K562 (cell line): ENCODE results near the gene PHTF2. TPM values are rescaled to one million over a fixed set of nuclear protein-coding genes. Genes with fewer than 3 reads are reported as not detected.

Experiments used
- ATAC-seq: fragments of 200-7000 bp; cut with Tn5 transposase; 3 replicates; pipeline ENCODE4 v1.9.1; 2020; ENCODE audit warnings: moderate library complexity
- BruUV-seq: library from RNA; stranded (reverse); fragments of 400-500 nt; replicated peaks from 2 replicates; lab custom pipeline; 2021; lab: Mats Ljungman, UMichigan
- CTCF ChIA-PET: fragments of 300-600 bp; formaldehyde crosslinking; extraction: SDS; loops from one replicate; lab custom pipeline; 2021; ENCODE audit warnings: low intra/inter-chr PET ratio; lab: Yijun Ruan, JAX
- POLR2A ChIA-PET: fragments of 300-600, 350-650 bp; sonication (Branson Sonifier 250); formaldehyde crosslinking; extraction: SDS; loops from one replicate; lab custom pipeline; 2021; ENCODE audit warnings: antibody characterized with exemption, inconsistent platforms; lab: Yijun Ruan, JAX
- DNase-seq, 4 experiments: peaks; one replicate each; pipeline versions ENCODE4 v3.0.0 to v3.0.0-alpha.2; 2011 to 2018; ENCODE audit warnings: low spot score in 3 of 4, mixed read lengths in 3 of 4; ENCODE audit errors: extremely low read depth in 1 of 4
- FAIRE-seq: peaks from 2 replicates; lab custom pipeline; 2011; peaks lifted over from hg19 to GRCh38; lab: Jason Lieb, UNC
- H2AFZ ChIP-seq: 2 replicates; pipeline ENCODE4 v1.6.0; 2011; ENCODE audit warnings: low read depth, low read length, control low read depth, inconsistent platforms
- H3K27ac ChIP-seq: fragments of 200-600 bp; 3 replicates; pipeline ENCODE4 v1.8.0; 2011; ENCODE audit warnings: low read depth, mild to moderate bottlenecking, control low read depth, inconsistent platforms, low read length, moderate library complexity, mixed read lengths; ENCODE audit errors: extremely low read depth
- H3K27me3 ChIP-seq, 2 experiments: fragments of 300-600 bp in 1 of 2; 2 replicates in 1 of 2; 3 replicates in 1 of 2; pipeline versions ENCODE4 v1.6.0 to v1.8.0; 2011; ENCODE audit warnings: inconsistent platforms in 2 of 2, low read length in 2 of 2, mild to moderate bottlenecking in 1 of 2, mixed read lengths in 1 of 2, moderate library complexity in 1 of 2; ENCODE audit not compliant: control insufficient read depth in 2 of 2, insufficient read depth in 2 of 2
- H3K36me3 ChIP-seq: fragments of 300-600 bp; 3 replicates; pipeline ENCODE4 v1.8.0; 2011; ENCODE audit warnings: mild to moderate bottlenecking, low read length, inconsistent platforms; ENCODE audit not compliant: control insufficient read depth, insufficient read depth
- H3K4me1 ChIP-seq, 2 experiments: fragments of 200-600 bp in 1 of 2; replicated peaks in 1 of 2; 2 replicates in 1 of 2; 3 replicates in 1 of 2; pipeline versions ENCODE4 v1.5.1 to v1.8.0; 2011; ENCODE audit warnings: inconsistent platforms in 2 of 2, low read length in 2 of 2, mild to moderate bottlenecking in 1 of 2, mixed read lengths in 1 of 2, moderate library complexity in 1 of 2; ENCODE audit not compliant: control insufficient read depth in 2 of 2, insufficient read depth in 2 of 2
- H3K4me2 ChIP-seq: 2 replicates; pipeline ENCODE4 v1.6.1; 2011; ENCODE audit warnings: low read length, control low read depth, inconsistent platforms, mixed read lengths; ENCODE audit not compliant: insufficient read depth
- H3K4me3 ChIP-seq: fragments of 200-600 bp; sonication (generic), shearing (Covaris generic); 2 replicates; pipeline ENCODE4 v1.5.1; 2016; ENCODE audit warnings: control low read depth, inconsistent platforms
- H3K79me2 ChIP-seq: fragments of 200-600 bp; 3 replicates; pipeline ENCODE4 v1.8.0; 2011; ENCODE audit warnings: low read length, inconsistent platforms; ENCODE audit not compliant: control insufficient read depth, insufficient read depth
- H3K9ac ChIP-seq, 2 experiments: 2 replicates each; pipeline versions ENCODE4 v1.6.0 to v1.6.1; 2011; ENCODE audit warnings: low read depth in 2 of 2, low read length in 2 of 2, control low read depth in 1 of 2, inconsistent platforms in 1 of 2, mild to moderate bottlenecking in 1 of 2, mixed read lengths in 1 of 2; ENCODE audit not compliant: insufficient read depth in 1 of 2
- H3K9me1 ChIP-seq: one replicate; pipeline ENCODE4 v1.6.0; 2011; ENCODE audit warnings: inconsistent platforms, mild to moderate bottlenecking, low read length, moderate library complexity; ENCODE audit not compliant: control insufficient read depth, insufficient read depth
- H3K9me3 ChIP-seq: replicated peaks from 2 replicates; pipeline ENCODE4 v1.5.1; 2011; ENCODE audit warnings: low read depth, low read length, inconsistent platforms; ENCODE audit not compliant: control insufficient read depth, insufficient read depth
- H4K20me1 ChIP-seq: replicated peaks from 2 replicates; pipeline ENCODE4 v1.6.1; 2011; ENCODE audit warnings: low read length, inconsistent platforms, mixed read lengths; ENCODE audit not compliant: control insufficient read depth, insufficient read depth
- E2F5 ChIP-seq: sonication (generic); formaldehyde crosslinking; IDR thresholded peaks from 2 replicates; pipeline ENCODE4 v1.8.0; 2022; ENCODE audit warnings: mild to moderate bottlenecking, missing genetic modification reagents
- E4F1 ChIP-seq: fragments of 250-450 bp; sonication (Bioruptor Pico); IDR thresholded peaks from 2 replicates; pipeline ENCODE4 v1.5.0; 2021; ENCODE audit warnings: mild to moderate bottlenecking, borderline replicate concordance
- HNRNPUL1 ChIP-seq: fragments of 200-400 bp; formaldehyde crosslinking; IDR thresholded peaks from 2 replicates; pipeline ENCODE4 v1.6.1; 2017; ENCODE audit warnings: low read length
- MEF2D ChIP-seq: conservative IDR thresholded peaks from 2 replicates; pipeline ENCODE4 v1.6.1; 2016; ENCODE audit warnings: low read depth, missing genetic modification characterization, missing compliant biosample characterization
- MEIS2 ChIP-seq: fragments of 450-650 bp; IDR thresholded peaks from 2 replicates; pipeline ENCODE4 v1.6.1; 2014; ENCODE audit warnings: mild to moderate bottlenecking; ENCODE audit not compliant: partially characterized antibody
- RBM15 ChIP-seq: fragments of 200-400 bp; formaldehyde crosslinking; IDR thresholded peaks from 2 replicates; pipeline ENCODE4 v1.6.1; 2018; ENCODE audit warnings: mild to moderate bottlenecking, low read length, moderate library complexity; ENCODE audit not compliant: insufficient read depth
- SLC30A9 ChIP-seq: fragments of 250-450 bp; sonication (Bioruptor Pico); IDR thresholded peaks from 2 replicates; pipeline ENCODE4 v1.8.0; 2022; ENCODE audit warnings: mild to moderate bottlenecking, moderate library complexity
- TEAD2 ChIP-seq: fragments of 450-650 bp; IDR thresholded peaks from 2 replicates; pipeline ENCODE4 v1.6.1; 2016; ENCODE audit warnings: missing genetic modification characterization, control low read depth, missing compliant biosample characterization
- WGBS: fragments of 100-300 bp; shearing (Covaris generic); methylation state at CpG from one replicate; pipeline ENCODE4 v1.1.6; 2016; ENCODE audit warnings: low coverage, mixed read lengths; ENCODE audit not compliant: insufficient coverage; ENCODE audit errors: missing lambda C conversion rate; 5-methylcytosine and 5-hydroxymethylcytosine counted together
- in situ Hi-C: fragments of 300-500 bp; cut with MboI; formaldehyde crosslinking; loops from 4 replicates; pipeline ENCODE4 v1.15.0; 2018; ENCODE audit warnings: inconsistent platforms, mixed read lengths
- intact Hi-C: fragments of 100-400 bp; cut with micrococcal nuclease; formaldehyde crosslinking; loops from 2 replicates; pipeline ENCODE4 v1.14.2; 2022
- polyA plus RNA-seq, 8 experiments: library from polyadenylated mRNA; depleted of rRNA in 4 of 8; stranded (reverse) in 5 of 8; unstranded in 3 of 8; fragments of >200 nt; fragmentation: Nextera tagmentation in 2 of 8; fragmentation: Illumina TruSeq in 1 of 8; extraction: Ambion mirVana in 2 of 8; extraction: Trizol in 1 of 8; gene quantifications; 2 replicates each; pipeline versions ENCODE4 v1.2.1 to v1.2.3, GENCODE V29; 2011 to 2014; ENCODE audit warnings: inconsistent platforms in 1 of 8, missing spikeins in 1 of 8
- total RNA-seq, 7 experiments: library from RNA; depleted of rRNA in 6 of 7; stranded (reverse); fragments of >200 nt in 6 of 7; fragmentation: Illumina TruSeq in 2 of 7; extraction: Trizol in 2 of 7; gene quantifications; 2 replicates each; pipeline versions ENCODE4 v1.2.1 to v1.2.3, GENCODE V29; 2011 to 2021; ENCODE audit warnings: low replicate concordance in 1 of 7
- TF ChIP-seq, protein P1 (sequence below): fragments of 450-650 bp; formaldehyde crosslinking; IDR thresholded peaks from 2 replicates; pipeline ENCODE4 v1.4.0; 2020; ENCODE audit warnings: mild to moderate bottlenecking, moderate library complexity

PHTF2 gene
- total and polyA plus RNA-seq, 9 of the 15 experiments (the other 6 are each of a cell fraction or from before 2014, with no cell fraction given), result 17.9 to 43.6 (median 25.4) TPM

GRCh38 chr7:77980087-77980713 is 181.6 kb downstream of the PHTF2 start:
- no peak for DNase-seq
- Histone ChIP-seq H3K36me3 (no peaks in the 10 kb centered on the region), H3K4me2 (no peak overlapping the region), H2AFZ (peak overlapping the region; percentile 50), H3K27me3 (no peaks in the 10 kb centered on the region), H3K4me1 (peaks cover 0 to 11% of the 10 kb centered on the region in 2 experiments; a peak in 3 of 5 replicates), H4K20me1 (no peaks in the 10 kb centered on the region)
- in situ Hi-C loops, result no loop called here
- TF ChIP-seq MEIS2 (no peak), MEF2D (tag) (0 out of 2 replicates have a peak, but pooled peaks have one; percentile 41)
- TF ChIP-seq, all 486 proteins: peak for 1
- CTCF ChIA-PET, result no interaction called here
- BruUV-seq, result no TSS peak
- peak; percentile 27; the same call in 2 of the 3 replicates for ATAC-seq
- Histone ChIP-seq H3K4me3 (no peak overlapping the region), H3K79me2 (no peaks in the 10 kb centered on the region), H3K9me3 (0 out of 2 replicates have a peak, but pooled peaks cover under 1% of the 10 kb centered on the region), H3K27ac (no peak overlapping the region), H3K9ac (no peak overlapping the region), H3K9me1 (no peaks in the 10 kb centered on the region)
- FAIRE-seq, result no peak
- POLR2A ChIA-PET, result no interaction called here
- intact Hi-C loops, result no loop called here
- 29% methylated on average over 3 of the region's 3 CpGs for WGBS

- H3K79me2 ChIP-seq, result no peaks in the 10 kb centered on the region
- WGBS, result 10% methylated on average over 5 of the region's 5 CpGs
- no peak for ATAC-seq
- DNase-seq, result peak in 1 of 4 experiments; percentile 20
- no peaks in the 10 kb centered on the region for H3K9me1 ChIP-seq
- no peak overlapping the region for H2AFZ ChIP-seq
- no peak overlapping the region for H3K27ac ChIP-seq
- in situ Hi-C loops, result no loop called here
- BruUV-seq, result no TSS peak
- H3K4me3 ChIP-seq, result no peak overlapping the region
- ChIA-PET CTCF (no interaction called here), POLR2A (interaction anchor here (0.6 kb wide), 1 partner anchor 382 kb away, joined by 3 read pairs; no protein-coding TSS in a partner anchor)
- H3K9me3 ChIP-seq, result 0 out of 2 replicates have a peak, but pooled peaks cover 3% of the 10 kb centered on the region
- no peak overlapping the region for H3K4me2 ChIP-seq
- H3K4me1 ChIP-seq, result peaks cover 0 to 14% of the 10 kb centered on the region in 2 experiments; a peak in 3 of 5 replicates
- no peak overlapping the region for H3K9ac ChIP-seq
- no peaks in the 10 kb centered on the region for H4K20me1 ChIP-seq
- H3K27me3 ChIP-seq, result no peaks in the 10 kb centered on the region
- intact Hi-C loops, result no loop called here
- no peak for FAIRE-seq
- H3K36me3 ChIP-seq, result no peaks in the 10 kb centered on the region
- no peak for TF ChIP-seq TEAD2
- no peak for TF ChIP-seq RBM15
- TF ChIP-seq E4F1 (CRISPR knock-in tag), result no peak
- TF ChIP-seq, protein P1, sequence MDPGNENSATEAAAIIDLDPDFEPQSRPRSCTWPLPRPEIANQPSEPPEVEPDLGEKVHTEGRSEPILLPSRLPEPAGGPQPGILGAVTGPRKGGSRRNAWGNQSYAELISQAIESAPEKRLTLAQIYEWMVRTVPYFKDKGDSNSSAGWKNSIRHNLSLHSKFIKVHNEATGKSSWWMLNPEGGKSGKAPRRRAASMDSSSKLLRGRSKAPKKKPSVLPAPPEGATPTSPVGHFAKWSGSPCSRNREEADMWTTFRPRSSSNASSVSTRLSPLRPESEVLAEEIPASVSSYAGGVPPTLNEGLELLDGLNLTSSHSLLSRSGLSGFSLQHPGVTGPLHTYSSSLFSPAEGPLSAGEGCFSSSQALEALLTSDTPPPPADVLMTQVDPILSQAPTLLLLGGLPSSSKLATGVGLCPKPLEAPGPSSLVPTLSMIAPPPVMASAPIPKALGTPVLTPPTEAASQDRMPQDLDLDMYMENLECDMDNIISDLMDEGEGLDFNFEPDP (CRISPR knock-in tag), result no peak
- TF ChIP-seq HNRNPUL1, result no peak
- TF ChIP-seq E2F5 (CRISPR knock-in tag), result no peak
- TF ChIP-seq SLC30A9, result no peak
Observed at GRCh38 chr7:77982926-77983550, 184.5 kb downstream of the PHTF2 start.
